ENCODE results near the gene CP. TPM values are rescaled to one million over a fixed set of nuclear protein-coding genes. Genes with fewer than 3 reads are reported as not detected.
"Not testable (repeated sequence)": the region's sequence is repeated elsewhere in the genome, so short reads cannot be mapped to it uniquely, and the experiment has no call there.

CP gene
- total RNA-seq, 2 experiments from 2014 or later = not detected

DNA sequence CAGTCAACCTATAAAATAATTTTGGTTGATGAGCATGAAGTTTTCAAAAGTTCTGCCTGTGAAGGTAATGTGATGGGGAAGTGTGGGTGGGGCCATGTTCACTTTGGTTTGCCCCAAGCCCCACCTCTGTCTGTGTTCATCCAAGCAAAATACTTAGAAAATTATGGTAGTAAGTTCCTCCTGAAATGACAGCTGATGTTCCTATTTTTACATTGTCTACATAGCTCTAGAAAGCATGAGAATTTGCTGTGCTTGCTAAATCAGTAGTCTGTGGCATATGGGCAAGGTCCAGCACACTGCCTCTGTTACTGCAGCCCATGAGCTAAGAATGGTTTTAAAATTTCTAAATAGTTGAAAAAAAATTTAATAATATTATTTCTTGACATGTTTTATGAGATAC is 21.9 kb upstream of the CP start:
- TF ChIP-seq, protein P1, sequence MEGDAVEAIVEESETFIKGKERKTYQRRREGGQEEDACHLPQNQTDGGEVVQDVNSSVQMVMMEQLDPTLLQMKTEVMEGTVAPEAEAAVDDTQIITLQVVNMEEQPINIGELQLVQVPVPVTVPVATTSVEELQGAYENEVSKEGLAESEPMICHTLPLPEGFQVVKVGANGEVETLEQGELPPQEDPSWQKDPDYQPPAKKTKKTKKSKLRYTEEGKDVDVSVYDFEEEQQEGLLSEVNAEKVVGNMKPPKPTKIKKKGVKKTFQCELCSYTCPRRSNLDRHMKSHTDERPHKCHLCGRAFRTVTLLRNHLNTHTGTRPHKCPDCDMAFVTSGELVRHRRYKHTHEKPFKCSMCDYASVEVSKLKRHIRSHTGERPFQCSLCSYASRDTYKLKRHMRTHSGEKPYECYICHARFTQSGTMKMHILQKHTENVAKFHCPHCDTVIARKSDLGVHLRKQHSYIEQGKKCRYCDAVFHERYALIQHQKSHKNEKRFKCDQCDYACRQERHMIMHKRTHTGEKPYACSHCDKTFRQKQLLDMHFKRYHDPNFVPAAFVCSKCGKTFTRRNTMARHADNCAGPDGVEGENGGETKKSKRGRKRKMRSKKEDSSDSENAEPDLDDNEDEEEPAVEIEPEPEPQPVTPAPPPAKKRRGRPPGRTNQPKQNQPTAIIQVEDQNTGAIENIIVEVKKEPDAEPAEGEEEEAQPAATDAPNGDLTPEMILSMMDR (IDR thresholded peaks at IDR 0.05) = no peak
- no peak for ATAC-seq

DNA sequence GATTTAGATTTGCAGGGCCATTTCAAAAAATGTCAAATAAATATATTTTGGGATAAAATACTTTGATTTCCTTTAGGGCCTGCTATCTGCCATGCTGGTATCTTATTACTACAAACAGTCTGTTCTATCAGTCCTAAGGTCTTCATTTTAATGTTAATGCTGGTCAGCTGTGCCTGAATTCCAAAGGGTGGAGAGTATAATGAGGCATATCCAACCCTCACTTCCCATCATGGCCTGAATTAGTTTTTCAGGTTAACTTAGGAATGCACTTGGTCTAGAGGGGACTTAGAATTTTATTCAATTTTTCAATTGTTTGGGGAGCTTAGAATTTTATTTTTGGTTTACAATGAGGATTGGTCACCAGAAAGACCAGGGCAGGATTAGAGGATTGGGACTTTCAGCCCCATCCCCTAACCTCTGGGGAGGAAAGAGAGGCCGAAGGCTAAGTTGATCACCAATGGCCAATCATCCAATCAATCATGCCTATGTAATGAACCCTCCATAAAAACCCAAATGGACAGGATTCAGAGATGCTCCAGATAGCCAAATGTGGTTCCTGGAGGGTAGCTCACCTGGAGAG is 17.8 kb upstream of the CP start:
- ATAC-seq (no peak), DNase-seq (no peak)
- Mint-ChIP-seq H3K9me3 (no peaks in the 10 kb centered on the region), H3K27me3 (peaks cover 15% of the 10 kb centered on the region), H3K27ac (no peak overlapping the region), H3K4me1 (ENCODE audit: low read depth) (peaks cover 4% of the 10 kb centered on the region), H3K36me3 (ENCODE audit: low read depth) (no peaks in the 10 kb centered on the region), H3K4me3 (no peak overlapping the region)
- intact Hi-C loops (cut with micrococcal nuclease) = no loop called here
- POLR2A ChIA-PET = no interaction called here
- TF ChIP-seq, protein P1 (IDR thresholded peaks at IDR 0.05) = no peak
- CTCF ChIA-PET = no interaction called here

More for the DNA sequence above, 21.9 kb upstream of the CP start:
- H3K9me3 Mint-ChIP-seq = no peaks in the 10 kb centered on the region
- peaks cover 28% of the 10 kb centered on the region for H3K4me1 Mint-ChIP-seq (ENCODE audit: low read depth)
- POLR2A ChIA-PET = no interaction called here
- intact Hi-C loops (cut with micrococcal nuclease) = no loop called here
- CTCF ChIA-PET = no interaction called here
- no peak overlapping the region for H3K4me3 Mint-ChIP-seq
- H3K27me3 Mint-ChIP-seq = peaks cover 2% of the 10 kb centered on the region
- DNase-seq = no peak
- H3K27ac Mint-ChIP-seq = no peak overlapping the region
- no peaks in the 10 kb centered on the region for H3K36me3 Mint-ChIP-seq (ENCODE audit: low read depth)

DNA sequence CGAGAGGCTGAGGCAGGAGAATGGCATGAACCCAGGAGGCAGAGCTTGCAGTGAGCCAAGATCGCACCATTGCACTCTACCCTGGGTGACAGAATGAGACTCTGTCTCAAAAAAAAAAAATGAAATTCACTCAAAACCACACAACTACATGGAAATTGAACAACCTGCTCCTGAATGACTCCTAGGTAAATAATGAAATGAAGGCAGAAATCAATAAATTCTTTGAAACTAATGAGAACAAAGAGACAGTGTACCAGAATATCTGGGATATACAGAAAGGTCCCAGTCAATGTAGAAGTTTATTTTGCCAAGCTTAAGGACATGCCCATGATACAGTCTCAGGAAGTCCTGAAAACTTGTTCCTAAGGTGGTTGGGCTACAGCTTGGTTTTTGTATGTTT is 16.6 kb upstream of the CP start:
- peaks cover 17% of the 10 kb centered on the region for H3K27me3 Mint-ChIP-seq
- H3K27ac Mint-ChIP-seq; CTCF ChIA-PET; ATAC-seq; H3K4me1 Mint-ChIP-seq (ENCODE audit: low read depth); H3K36me3 Mint-ChIP-seq (ENCODE audit: low read depth); DNase-seq; H3K9me3 Mint-ChIP-seq; H3K4me3 Mint-ChIP-seq; intact Hi-C loops (cut with micrococcal nuclease); POLR2A ChIA-PET: not testable (repeated sequence)

DNA sequence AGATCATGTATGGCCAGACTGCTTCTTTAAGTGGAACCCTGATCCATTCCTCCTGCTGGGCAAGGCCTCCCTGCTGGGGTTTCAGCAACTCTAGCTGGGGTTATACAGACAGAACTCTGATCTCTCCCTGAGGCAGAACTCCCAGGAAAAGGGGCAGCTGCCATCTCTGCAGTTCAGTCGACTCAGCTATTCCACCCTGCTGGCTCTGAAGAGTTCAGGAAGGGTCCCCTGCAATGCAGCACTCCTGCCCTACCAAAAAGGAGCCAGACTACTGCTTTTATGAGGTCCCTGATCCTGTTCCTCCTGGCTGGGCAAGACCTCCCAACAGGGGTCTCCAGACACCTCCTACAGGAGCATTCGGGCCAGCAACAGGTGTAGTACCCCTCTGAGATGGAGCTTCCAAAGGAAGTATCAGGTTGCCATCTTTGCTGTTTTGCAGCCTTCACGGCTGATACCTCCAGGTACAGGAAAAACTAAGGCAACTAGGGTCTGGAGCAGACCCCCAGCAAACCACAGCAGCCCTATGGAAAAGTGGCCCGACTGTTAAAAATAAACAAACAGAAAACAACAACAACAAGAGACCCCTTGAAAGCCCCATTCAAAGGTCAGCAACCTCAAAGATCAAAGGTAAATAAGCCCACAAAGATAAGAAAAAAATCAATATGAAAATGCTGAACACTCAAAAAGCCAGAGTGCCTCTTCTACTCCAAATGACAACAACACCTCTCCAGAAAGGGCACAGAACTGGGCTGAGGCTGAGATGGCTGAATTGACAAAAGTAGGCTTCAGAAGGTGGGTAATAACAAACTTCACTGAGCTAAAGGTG is 14.2 kb upstream of the CP start:
- ChIA-PET POLR2A (no interaction called here), CTCF (interaction anchor here (1.3 kb wide), 1 partner anchor 15 kb away, joined by 3 read pairs; no protein-coding TSS in a partner anchor)
- H3K27ac Mint-ChIP-seq = no peak overlapping the region
- no peaks in the 10 kb centered on the region for H3K36me3 Mint-ChIP-seq (ENCODE audit: low read depth)
- intact Hi-C loops (cut with micrococcal nuclease) = no loop called here
- ATAC-seq (no peak), DNase-seq (no peak)
- no peaks in the 10 kb centered on the region for H3K9me3 Mint-ChIP-seq
- no peak overlapping the region for H3K4me3 Mint-ChIP-seq
- peaks cover 24% of the 10 kb centered on the region for H3K27me3 Mint-ChIP-seq
- TF ChIP-seq, protein P1 (IDR thresholded peaks at IDR 0.05) = no peak
- no peaks in the 10 kb centered on the region for H3K4me1 Mint-ChIP-seq (ENCODE audit: low read depth)

DNA sequence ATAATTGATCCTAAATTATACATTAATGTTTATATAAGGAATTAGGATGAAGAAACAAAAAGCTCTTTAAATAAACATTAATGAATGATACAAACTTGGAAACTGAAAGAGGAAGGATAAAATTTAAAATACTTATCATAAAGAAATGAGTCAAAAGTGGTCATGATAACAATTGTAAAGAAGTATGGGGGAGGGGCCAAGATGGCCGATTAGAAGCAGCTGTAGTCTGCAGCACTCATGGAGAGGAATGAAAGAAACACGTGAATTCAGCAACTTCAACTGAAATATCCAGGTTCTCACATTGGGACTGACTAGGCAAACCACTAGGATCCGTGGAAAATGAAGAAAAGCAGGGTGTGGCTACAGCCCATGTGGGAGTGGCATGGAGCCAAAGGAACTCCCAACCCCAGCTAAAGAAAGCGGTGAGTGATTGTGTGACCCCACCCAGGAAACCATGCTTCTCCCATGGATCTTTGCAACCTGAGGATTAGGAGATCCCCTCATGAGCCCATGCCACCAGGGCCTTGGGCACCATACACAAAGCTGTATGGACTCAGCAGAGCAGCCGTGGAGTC is 13.1 kb upstream of the CP start:
- Mint-ChIP-seq H3K9me3 (no peaks in the 10 kb centered on the region), H3K27ac (no peak overlapping the region), H3K4me1 (ENCODE audit: low read depth) (no peaks in the 10 kb centered on the region), H3K27me3 (peaks cover 24% of the 10 kb centered on the region), H3K36me3 (ENCODE audit: low read depth) (no peaks in the 10 kb centered on the region), H3K4me3 (no peak overlapping the region)
- ATAC-seq (no peak), DNase-seq (no peak)
- CTCF ChIA-PET = no interaction called here
- POLR2A ChIA-PET = no interaction called here
- intact Hi-C loops (cut with micrococcal nuclease) = no loop called here
- TF ChIP-seq, protein P1 (IDR thresholded peaks at IDR 0.05) = no peak
